Left lobe of liver (tissue), 1 donor: ENCODE results near the gene NSMCE1. TPM values are rescaled to one million over a fixed set of nuclear protein-coding genes. Genes with fewer than 3 reads are reported as not detected.

Experiments
- total RNA-seq: library from RNA; stranded (reverse); gene quantifications from one replicate; pipeline ENCODE4 v1.2.1, GENCODE V29; 2021
- donor health status: DM: no; HTN: yes; CAD: no.

Gene NSMCE1
- total RNA-seq, 1 donor from 2014 or later = 27.9 TPM

Other genes with a start within 250 kb of the NSMCE1 start
- gene C16orf82, start 201.8 kb downstream of the NSMCE1 start, total RNA-seq = not detected
- 73.7 TPM for gene KDM8, start 65.2 kb downstream of the NSMCE1 start, total RNA-seq
- 51.4 TPM for gene IL4R, start 45.2 kb upstream of the NSMCE1 start, total RNA-seq
- 0.33 TPM for gene IL21R, start 133.4 kb upstream of the NSMCE1 start, total RNA-seq